ENCODE data around the gene ATP2B3. TPM values are rescaled to one million over a fixed set of nuclear protein-coding genes. Genes with fewer than 3 reads are reported as not detected.

ATP2B3 gene
- total RNA-seq, 1 donor from 2014 or later = not detected

GRCh38 chrX:153631346-153631745 is 113.9 kb downstream of the ATP2B3 start:
- DNase-seq (no peak), ATAC-seq (ENCODE audit: low read depth) (no peak)
- no peak for TF ChIP-seq CTCF (IDR thresholded peaks at IDR 0.05)
- no peaks in the 10 kb centered on the region for H3K36me3 Mint-ChIP-seq (ENCODE audit: low read depth)
- ChIA-PET CTCF (no interaction called here), POLR2A (no interaction called here)
- intact Hi-C loops (cut with micrococcal nuclease) = no loop called here
- H3K4me3 Mint-ChIP-seq = no peak overlapping the region
- no peak overlapping the region for H3K27ac Mint-ChIP-seq
- peaks cover 4% of the 10 kb centered on the region for H3K9me3 Mint-ChIP-seq
- H3K27me3 Mint-ChIP-seq = peaks cover 8% of the 10 kb centered on the region
- H3K4me1 Mint-ChIP-seq = no peaks in the 10 kb centered on the region

GRCh38 chrX:153631907-153632594 is 114.6 kb downstream of the ATP2B3 start:
- intact Hi-C loops (cut with micrococcal nuclease) = no loop called here
- CTCF ChIA-PET = no interaction called here
- H3K27ac Mint-ChIP-seq = no peak overlapping the region

More at GRCh38 chrX:153631907-153632594, 114.6 kb downstream of the ATP2B3 start:
- no peak for TF ChIP-seq CTCF (IDR thresholded peaks at IDR 0.05)
- Mint-ChIP-seq H3K9me3 (peaks cover 4% of the 10 kb centered on the region), H3K27me3 (peaks cover 8% of the 10 kb centered on the region), H3K4me1 (no peaks in the 10 kb centered on the region), H3K4me3 (no peak overlapping the region), H3K36me3 (ENCODE audit: low read depth) (no peaks in the 10 kb centered on the region)
- POLR2A ChIA-PET = no interaction called here
- DNase-seq (no peak), ATAC-seq (ENCODE audit: low read depth) (no peak)

Other genes with a start within 250 kb of the ATP2B3 start
- gene PNMA6F, start 195.9 kb upstream of the ATP2B3 start, total RNA-seq = not detected in 2 replicates
- 19.5 and 22.4 TPM in 2 replicates for gene ZNF275, start 183.5 kb upstream of the ATP2B3 start, total RNA-seq
- gene PNMA6E, start 116.3 kb upstream of the ATP2B3 start, total RNA-seq = not detected in 2 replicates
- 1.5 and 1.6 TPM in 2 replicates for gene ZFP92, start 106.2 kb upstream of the ATP2B3 start, total RNA-seq
- gene TREX2, start 71.6 kb upstream of the ATP2B3 start, total RNA-seq = 1.9 and 3.2 TPM in 2 replicates
- gene HAUS7, start 47.1 kb upstream of the ATP2B3 start, total RNA-seq = 39.2 and 42.7 TPM in 2 replicates
- gene BGN, start 22.7 kb upstream of the ATP2B3 start, total RNA-seq = not detected in 2 replicates
- 25.3 and 25.8 TPM in 2 replicates for gene CCNQ, start 81.5 kb downstream of the ATP2B3 start, total RNA-seq
- 0.10 TPM in 1 of 2 replicates, not detected in the other for gene DUSP9, start 129.6 kb downstream of the ATP2B3 start, total RNA-seq
- not detected in 2 replicates for gene PNCK, start 156.2 kb downstream of the ATP2B3 start, total RNA-seq
- gene SLC6A8, start 170.3 kb downstream of the ATP2B3 start, total RNA-seq = 0.81 and 1.2 TPM in 2 replicates
- 90.5 and 90.7 TPM in 2 replicates for gene BCAP31, start 206.7 kb downstream of the ATP2B3 start, total RNA-seq
- gene ABCD1, start 207.2 kb downstream of the ATP2B3 start, total RNA-seq = 2.6 and 2.8 TPM in 2 replicates
- gene PLXNB3, start 246.6 kb downstream of the ATP2B3 start, total RNA-seq = not detected in 2 replicates

Data from activated B cell treated with CpG ODN at 0.5 μM for 24 hours (primary cell).